Stimulated activated CD4-positive, alpha-beta T cell treated with anti-CD3 and anti-CD28 coated beads, Interleukin-12 subunit alpha, Interleukin-12 subunit beta, amount 100 ng/mL, for 4 hours (primary cell): ENCODE results near the gene VTI1A.

Experiments
- DNase-seq: peaks from one replicate; pipeline ENCODE4 v3.0.0-alpha.2; 2020

VTI1A gene

DNA sequence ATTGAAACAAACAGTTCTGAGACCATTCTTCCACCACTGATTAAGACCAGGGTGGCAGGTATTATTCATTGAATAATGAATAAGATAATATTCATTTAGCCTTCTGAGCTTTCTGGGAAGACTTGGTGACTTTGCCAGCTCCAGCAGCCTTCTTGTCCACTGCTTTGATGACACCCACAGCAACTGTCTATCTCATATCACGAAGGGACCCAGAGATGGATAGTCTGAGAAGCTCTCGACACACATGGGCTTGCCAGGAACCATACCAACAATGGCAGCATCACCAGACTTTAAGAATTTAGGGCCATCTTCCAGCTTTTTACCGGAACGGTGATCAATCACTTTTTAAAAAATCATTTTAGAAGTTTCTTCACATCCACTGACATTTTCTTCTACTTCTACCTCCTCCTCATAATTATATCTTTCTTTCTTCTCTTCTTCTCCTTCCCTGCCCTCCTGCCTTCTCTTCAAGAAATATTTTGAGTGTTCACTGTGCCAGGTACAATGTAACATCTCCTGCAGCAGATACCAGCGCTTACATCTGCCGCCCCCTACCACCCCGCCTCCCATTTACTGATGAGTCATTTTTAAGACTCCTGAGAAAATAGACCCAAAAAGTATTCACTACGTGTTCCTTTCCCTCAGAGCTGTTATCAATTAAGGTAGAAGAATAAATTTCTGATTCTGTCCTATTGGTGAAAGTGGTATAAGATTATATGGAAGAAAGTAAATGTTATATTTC lies 101.7 kb downstream of the VTI1A start:
- no peak for DNase-seq

- DNase-seq, result no peak
Measured at GRCh38 chr10:112552593-112553110, 105.6 kb downstream of the VTI1A start.

DNA sequence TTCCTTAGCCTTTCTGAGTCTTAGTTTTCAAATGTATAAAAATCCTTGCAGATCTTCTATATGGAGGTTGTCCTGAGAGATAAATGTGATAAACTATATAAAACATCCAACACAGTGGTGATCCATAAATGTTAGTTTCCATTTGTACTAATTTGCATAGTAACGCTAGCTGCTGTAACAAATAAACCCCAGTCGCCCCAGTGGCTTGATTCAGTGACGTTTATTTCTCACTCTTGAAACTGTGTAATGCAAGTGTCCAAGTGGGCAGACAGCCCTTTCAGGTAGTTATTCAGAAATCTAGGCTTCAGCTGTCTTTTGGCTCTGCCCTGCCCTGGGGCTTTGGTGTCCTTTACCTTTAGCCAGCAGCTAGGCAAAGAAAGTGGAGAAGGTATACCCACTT lies 106.3 kb downstream of the VTI1A start:
- no peak for DNase-seq

DNA sequence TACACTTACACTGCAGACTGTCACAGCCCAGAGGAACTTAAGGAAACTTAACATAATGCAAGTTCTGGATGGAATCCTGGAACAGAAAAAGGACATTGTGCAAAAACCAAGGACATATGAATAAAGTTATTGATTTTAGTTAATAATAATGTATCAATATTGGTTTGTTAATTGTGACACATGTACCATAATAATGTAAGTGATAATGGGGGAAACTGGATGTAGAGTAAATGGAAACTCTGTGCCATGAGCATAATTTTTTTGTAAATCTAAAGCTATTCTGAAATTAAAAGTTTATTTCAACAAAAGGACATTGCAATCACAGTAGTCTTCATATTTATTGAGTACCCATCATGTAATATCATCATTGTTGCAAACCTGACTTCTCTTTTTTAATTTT lies 107.2 kb downstream of the VTI1A start:
- no peak for DNase-seq

- DNase-seq, result no peak
Measured at GRCh38 chr10:112557197-112557596, 110.2 kb downstream of the VTI1A start.

DNA sequence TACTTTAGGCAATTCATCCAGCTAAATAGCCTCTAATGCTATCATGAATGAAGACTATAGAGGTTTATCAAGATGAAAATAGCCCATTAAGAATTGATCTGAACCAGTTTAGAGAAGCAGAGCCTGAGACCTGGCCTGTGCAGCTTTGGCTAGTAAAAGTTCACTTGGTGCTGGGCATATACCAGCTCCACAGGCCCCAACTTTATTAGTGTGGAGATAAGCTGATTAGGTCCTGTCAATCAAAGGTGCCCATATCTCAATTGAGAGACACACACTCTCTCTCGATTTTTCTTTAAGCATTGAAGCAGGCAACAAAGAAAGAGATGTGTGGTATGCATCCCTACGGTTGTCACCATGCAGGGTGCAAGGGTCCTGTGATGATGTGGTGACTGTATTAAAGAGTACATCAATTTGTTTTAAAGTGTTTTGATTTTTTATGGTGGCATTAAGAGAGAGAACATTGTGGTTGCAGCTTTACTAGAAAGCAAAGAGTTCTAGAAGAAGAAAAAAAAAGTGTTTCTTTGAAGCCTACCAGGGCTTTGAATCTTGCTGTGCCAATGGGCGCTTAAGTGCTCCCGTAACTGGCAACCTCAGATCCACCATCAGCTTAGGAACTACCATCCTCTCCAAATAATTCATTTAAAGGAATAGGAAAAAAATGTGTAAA lies 111.6 kb downstream of the VTI1A start:
- no peak for DNase-seq

DNA sequence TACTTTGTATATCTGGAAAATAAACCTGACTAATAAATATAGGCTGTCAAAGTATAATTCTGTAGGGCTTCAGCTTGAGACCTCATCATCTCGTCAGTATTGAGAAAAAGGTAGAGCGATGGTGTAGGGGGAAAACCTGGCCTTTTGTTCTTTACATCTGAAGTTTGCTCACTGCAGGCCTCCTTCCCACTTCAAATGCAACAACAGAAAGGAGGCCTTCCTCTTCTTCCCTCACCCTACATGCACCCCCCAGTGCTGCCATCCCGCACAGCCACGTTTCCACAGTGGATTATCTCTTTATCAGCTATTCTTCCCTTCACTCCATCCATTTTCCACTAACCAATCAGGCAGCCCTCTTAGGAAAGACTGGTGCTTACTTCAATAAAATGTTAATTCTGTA lies 112.3 kb downstream of the VTI1A start:
- no peak for DNase-seq

GRCh38 chr10:112562122-112562521 lies 115.1 kb downstream of the VTI1A start:
- DNase-seq, result no peak

- DNase-seq, result no peak
Measured at GRCh38 chr10:112562809-112563663, 116.0 kb downstream of the VTI1A start.

- no peak for DNase-seq
Measured at GRCh38 chr10:112564337-112564736, 117.3 kb downstream of the VTI1A start.

DNA sequence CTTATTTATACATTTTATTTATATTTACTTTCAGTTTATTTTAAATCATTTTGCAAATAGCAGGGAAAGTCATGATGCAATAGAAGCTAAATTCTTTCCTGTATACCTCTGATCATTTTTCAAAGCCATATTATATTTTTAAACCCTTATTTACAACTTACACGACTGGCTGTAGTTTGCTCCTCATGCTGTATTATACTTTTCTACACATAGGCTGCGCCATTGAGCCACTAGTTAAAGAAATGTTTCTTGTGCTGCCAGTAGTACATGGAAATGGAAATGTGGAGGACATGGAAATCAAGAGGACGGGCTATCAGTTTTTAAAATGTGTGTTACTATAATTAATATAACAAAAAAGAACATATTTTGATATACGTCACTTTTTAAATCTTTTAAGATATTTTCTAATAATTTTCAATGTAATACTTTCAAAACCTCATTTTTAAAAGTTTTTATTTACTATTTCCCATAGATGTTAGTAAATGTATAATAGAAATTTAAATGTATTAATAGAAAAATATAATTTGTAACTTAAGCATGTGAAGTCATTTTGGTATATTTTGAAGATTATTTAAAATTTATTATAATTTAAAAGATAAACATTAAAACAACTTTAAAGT lies 118.5 kb downstream of the VTI1A start:
- no peak for DNase-seq

DNA sequence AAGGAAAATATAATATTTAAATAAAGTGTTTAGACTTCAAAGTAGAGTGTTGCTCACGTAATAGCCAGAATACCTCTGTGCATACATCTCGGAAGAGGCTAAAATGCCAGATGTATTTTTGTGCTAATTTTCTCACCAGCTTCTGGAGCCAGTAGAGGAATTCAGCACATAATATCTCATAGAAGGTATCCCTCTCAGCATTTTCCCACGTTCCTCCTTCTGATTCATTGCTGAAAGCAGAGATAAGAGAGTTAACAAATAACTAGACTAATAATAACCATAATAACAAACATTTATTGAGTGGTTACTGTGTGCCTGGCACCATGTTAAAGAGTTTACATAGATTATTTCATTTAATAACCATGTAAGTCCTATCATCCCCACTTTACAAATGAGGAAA lies 123.6 kb downstream of the VTI1A start:
- no peak for DNase-seq

DNA sequence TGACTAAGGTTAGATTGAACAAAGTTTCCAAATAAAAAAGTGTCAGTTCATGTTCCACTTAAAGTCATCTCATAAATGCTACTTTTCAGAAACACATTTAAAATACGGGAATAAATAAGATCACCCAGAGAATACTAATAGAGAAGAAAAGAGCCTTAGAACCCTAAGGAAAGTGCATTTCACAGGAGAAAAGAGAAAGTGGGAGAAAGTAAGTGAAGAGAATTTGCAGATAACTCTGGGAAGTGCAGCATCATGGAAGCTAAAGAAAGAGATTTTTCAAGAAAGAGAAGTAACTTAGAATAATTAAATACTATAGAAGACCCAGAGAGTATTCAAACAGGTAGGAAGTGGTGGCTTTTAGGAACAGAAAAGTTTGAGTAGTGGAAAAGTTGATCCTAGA lies 132.6 kb downstream of the VTI1A start:
- no peak for DNase-seq

- no peak for DNase-seq
Measured at GRCh38 chr10:112580267-112580666, 133.3 kb downstream of the VTI1A start.

DNA sequence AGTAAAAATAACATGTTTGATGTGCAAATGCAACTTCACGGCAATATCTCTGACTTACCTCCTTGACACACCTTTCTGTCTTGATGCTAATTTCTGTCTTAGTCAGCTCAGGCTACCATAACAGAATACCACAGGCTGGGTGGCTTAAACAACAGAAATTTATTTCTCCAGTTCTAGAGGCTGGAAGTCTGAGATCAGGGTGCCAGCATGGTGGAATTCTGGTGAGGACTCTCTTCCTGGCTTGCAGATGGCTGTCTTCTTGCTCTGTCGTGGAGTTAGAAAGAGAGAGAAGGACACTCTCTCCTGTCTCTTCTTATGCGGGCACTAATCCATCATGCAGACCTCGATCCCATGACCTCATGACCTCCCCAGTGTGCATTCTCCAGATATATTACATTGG lies 134.9 kb downstream of the VTI1A start:
- no peak for DNase-seq

DNA sequence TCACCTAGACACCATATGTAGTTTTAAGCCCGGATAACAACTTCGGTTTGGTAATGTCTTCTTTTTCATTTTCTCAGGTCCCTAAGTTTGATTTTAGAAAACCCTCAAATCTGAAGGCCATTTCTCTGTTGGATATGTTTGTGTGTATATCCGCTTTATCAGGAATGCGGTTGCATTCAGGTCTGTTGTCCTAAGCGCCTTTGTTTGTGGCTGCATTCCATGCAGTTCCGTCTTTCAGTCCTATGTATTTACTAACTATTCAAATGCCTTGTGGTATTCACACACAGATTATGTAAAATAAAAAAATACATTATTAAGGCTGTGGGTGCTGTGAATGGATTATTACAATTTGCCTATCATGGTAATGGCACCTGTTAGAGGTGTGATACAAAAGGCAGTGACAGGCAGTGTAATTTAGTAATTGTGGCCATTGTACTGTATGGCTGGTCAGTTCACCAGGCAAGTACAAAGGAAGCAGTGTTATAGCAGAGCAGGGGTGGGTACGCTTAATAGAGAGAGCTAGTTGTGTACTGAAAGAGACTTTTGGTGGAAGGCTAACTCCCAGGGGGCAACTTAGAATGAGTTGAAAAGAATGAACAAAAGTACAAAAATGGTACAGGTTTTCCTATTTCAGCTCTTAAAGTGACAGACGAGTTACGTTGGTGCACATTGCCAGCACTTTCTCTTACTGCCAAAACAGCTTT lies 136.4 kb downstream of the VTI1A start:
- DNase-seq, result no peak

GRCh38 chr10:112584276-112584675 lies 137.3 kb downstream of the VTI1A start:
- DNase-seq, result no peak

- DNase-seq, result no peak
Measured at GRCh38 chr10:112585126-112585525, 138.1 kb downstream of the VTI1A start.

GRCh38 chr10:112585960-112586359 lies 138.9 kb downstream of the VTI1A start:
- no peak for DNase-seq

DNA sequence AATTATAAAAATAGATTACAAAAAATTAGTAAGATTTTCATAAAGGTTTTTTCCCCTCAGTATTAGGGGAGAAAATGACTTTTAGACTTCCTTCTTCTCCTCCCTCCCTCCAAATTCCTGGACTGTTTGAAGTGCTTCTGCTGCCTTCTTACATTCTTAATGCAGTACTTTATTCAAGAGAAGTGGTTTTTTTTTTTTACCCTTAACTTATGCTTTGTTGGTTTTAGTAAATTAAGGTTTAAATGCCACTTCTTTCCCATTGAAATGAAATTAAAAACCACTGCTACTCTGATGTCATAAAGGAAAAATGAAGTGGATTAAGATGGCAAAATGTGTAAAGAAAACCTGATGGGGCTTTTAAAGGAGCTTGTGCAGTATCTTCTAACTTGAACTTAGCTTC lies 140.7 kb downstream of the VTI1A start:
- DNase-seq, result no peak

DNA sequence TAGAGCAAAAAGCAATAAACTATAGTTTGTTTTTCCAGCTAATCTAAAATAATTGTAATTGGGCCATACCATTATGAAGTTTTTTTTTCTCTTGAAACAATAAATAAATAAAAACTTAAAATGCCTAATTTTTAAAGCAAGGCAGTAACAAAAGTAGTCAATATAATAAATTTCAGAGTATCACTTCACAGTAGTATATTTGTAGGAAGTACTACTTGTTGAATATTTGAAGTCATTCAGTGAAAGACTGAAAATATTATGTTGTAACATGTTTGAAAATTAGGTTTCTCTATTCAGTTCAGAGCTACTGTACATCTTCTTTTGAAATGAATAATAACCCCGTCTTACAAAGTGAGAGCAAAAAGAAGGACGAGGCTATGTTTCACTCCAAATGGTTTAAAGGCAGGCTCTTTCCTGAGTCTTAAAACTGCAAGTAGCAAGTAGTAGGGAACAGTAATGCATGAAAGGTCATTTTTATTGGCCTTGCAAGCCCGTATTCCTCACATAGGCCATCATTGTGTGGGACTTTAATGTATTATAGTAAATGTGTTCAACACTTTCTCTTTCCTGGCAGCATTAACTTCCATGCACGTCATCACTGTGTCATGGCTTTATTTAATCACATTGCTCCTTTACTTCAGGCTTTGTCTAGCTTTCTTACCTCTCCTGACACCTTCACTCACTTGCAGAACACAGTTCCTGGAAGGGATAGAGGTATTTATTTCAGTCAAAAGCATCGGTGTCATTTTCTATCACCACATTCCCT lies 141.4 kb downstream of the VTI1A start:
- no peak for DNase-seq

GRCh38 chr10:112589081-112589480 lies 142.1 kb downstream of the VTI1A start:
- no peak for DNase-seq
